Stimulated activated memory B cell treated with anti-CD40 and anti-IgM and Interleukin-4, amounts not matched to agents 10 μg/mL and 1 μg/mL and 100 μg/mL, for 72 hours (primary cell): Measurements from ENCODE around the gene FMN1.

ENCODE experiments used
- ATAC-seq: fragments of 150-1000 bp; cut with Tn5 transposase; 2 replicates; pipeline ENCODE4 v1.10.0; 2021
- H3K27ac Mint-ChIP-seq: one replicate; pipeline ENCODE4 v1.8.0; 2022; ENCODE audit warnings: mild to moderate bottlenecking, mixed read lengths
- H3K27me3 Mint-ChIP-seq: one replicate; pipeline ENCODE4 v1.8.0; 2022; ENCODE audit warnings: mixed read lengths
- H3K36me3 Mint-ChIP-seq: one replicate; pipeline ENCODE4 v1.8.0; 2022; ENCODE audit warnings: mixed read lengths
- H3K4me1 Mint-ChIP-seq: one replicate; pipeline ENCODE4 v1.8.0; 2022; ENCODE audit warnings: mixed read lengths
- H3K4me3 Mint-ChIP-seq: one replicate; pipeline ENCODE4 v1.8.0; 2022; ENCODE audit warnings: mild to moderate bottlenecking, moderate library complexity, mixed read lengths
- H3K9me3 Mint-ChIP-seq: one replicate; pipeline ENCODE4 v1.8.0; 2022; ENCODE audit warnings: mixed read lengths

Gene FMN1

GRCh38 chr15:32844118-32844711 is 350.3 kb downstream of the FMN1 start:
- H3K36me3 Mint-ChIP-seq: no peaks in the 10 kb centered on the region
- no peak for ATAC-seq
- H3K4me3 Mint-ChIP-seq: no peak overlapping the region
- no peak overlapping the region for H3K27ac Mint-ChIP-seq
- H3K27me3 Mint-ChIP-seq: peaks cover 8% of the 10 kb centered on the region
- peaks cover 8% of the 10 kb centered on the region for H3K4me1 Mint-ChIP-seq
- no peaks in the 10 kb centered on the region for H3K9me3 Mint-ChIP-seq

- H3K27ac Mint-ChIP-seq: no peak overlapping the region
- H3K36me3 Mint-ChIP-seq: no peaks in the 10 kb centered on the region
- peaks cover 8% of the 10 kb centered on the region for H3K27me3 Mint-ChIP-seq
- ATAC-seq: no peak
- peaks cover 8% of the 10 kb centered on the region for H3K4me1 Mint-ChIP-seq
- H3K4me3 Mint-ChIP-seq: no peak overlapping the region
- no peaks in the 10 kb centered on the region for H3K9me3 Mint-ChIP-seq
Observed at GRCh38 chr15:32843219-32843815, 351.2 kb downstream of the FMN1 start.

- peaks cover 8% of the 10 kb centered on the region for H3K4me1 Mint-ChIP-seq
- ATAC-seq: no peak
- H3K27me3 Mint-ChIP-seq: peaks cover 8% of the 10 kb centered on the region
- H3K9me3 Mint-ChIP-seq: no peaks in the 10 kb centered on the region
- H3K36me3 Mint-ChIP-seq: no peaks in the 10 kb centered on the region
- no peak overlapping the region for H3K27ac Mint-ChIP-seq
- no peak overlapping the region for H3K4me3 Mint-ChIP-seq
Observed at GRCh38 chr15:32842081-32842480, 352.4 kb downstream of the FMN1 start.

- Mint-ChIP-seq H3K9me3 (no peaks in the 10 kb centered on the region), H3K27me3 (peaks cover 8% of the 10 kb centered on the region), H3K27ac (no peak overlapping the region), H3K4me3 (no peak overlapping the region), H3K4me1 (peaks cover 8% of the 10 kb centered on the region), H3K36me3 (no peaks in the 10 kb centered on the region)
- ATAC-seq: peak; percentile 8
Observed at GRCh38 chr15:32840507-32841245, 353.8 kb downstream of the FMN1 start.

- peaks cover 8% of the 10 kb centered on the region for H3K27me3 Mint-ChIP-seq
- no peak overlapping the region for H3K4me3 Mint-ChIP-seq
- ATAC-seq: no peak
- H3K4me1 Mint-ChIP-seq: peaks cover 20% of the 10 kb centered on the region
- no peaks in the 10 kb centered on the region for H3K36me3 Mint-ChIP-seq
- no peaks in the 10 kb centered on the region for H3K9me3 Mint-ChIP-seq
- no peak overlapping the region for H3K27ac Mint-ChIP-seq
Observed at GRCh38 chr15:32838820-32839219, 355.7 kb downstream of the FMN1 start.

GRCh38 chr15:32838338-32838737 is 356.2 kb downstream of the FMN1 start:
- no peak overlapping the region for H3K4me3 Mint-ChIP-seq
- no peak for ATAC-seq
- peaks cover 20% of the 10 kb centered on the region for H3K4me1 Mint-ChIP-seq
- H3K36me3 Mint-ChIP-seq: no peaks in the 10 kb centered on the region
- no peak overlapping the region for H3K27ac Mint-ChIP-seq
- no peaks in the 10 kb centered on the region for H3K9me3 Mint-ChIP-seq
- peaks cover 8% of the 10 kb centered on the region for H3K27me3 Mint-ChIP-seq

GRCh38 chr15:32837935-32838334 is 356.6 kb downstream of the FMN1 start:
- Mint-ChIP-seq H3K4me1 (peaks cover 20% of the 10 kb centered on the region), H3K9me3 (peaks cover 2% of the 10 kb centered on the region), H3K4me3 (no peak overlapping the region), H3K36me3 (no peaks in the 10 kb centered on the region), H3K27me3 (peaks cover 8% of the 10 kb centered on the region), H3K27ac (no peak overlapping the region)
- no peak for ATAC-seq

GRCh38 chr15:32834156-32834555 is 360.4 kb downstream of the FMN1 start:
- H3K27me3 Mint-ChIP-seq: peaks cover 13% of the 10 kb centered on the region
- H3K27ac Mint-ChIP-seq: peak overlapping the region; percentile 42
- peaks cover 3% of the 10 kb centered on the region for H3K9me3 Mint-ChIP-seq
- ATAC-seq: peak; percentile 98
- H3K4me3 Mint-ChIP-seq: peak overlapping the region; percentile 4
- peaks cover 23% of the 10 kb centered on the region for H3K4me1 Mint-ChIP-seq
- no peaks in the 10 kb centered on the region for H3K36me3 Mint-ChIP-seq

- peaks cover 3% of the 10 kb centered on the region for H3K9me3 Mint-ChIP-seq
- peak; percentile 54 for ATAC-seq
- H3K4me1 Mint-ChIP-seq: peaks cover 23% of the 10 kb centered on the region
- peak overlapping the region; percentile 42 for H3K27ac Mint-ChIP-seq
- H3K36me3 Mint-ChIP-seq: no peaks in the 10 kb centered on the region
- H3K4me3 Mint-ChIP-seq: no peak overlapping the region
- H3K27me3 Mint-ChIP-seq: peaks cover 13% of the 10 kb centered on the region
Observed at GRCh38 chr15:32833379-32833821, 361.1 kb downstream of the FMN1 start.

GRCh38 chr15:32831485-32831884 is 363.0 kb downstream of the FMN1 start:
- Mint-ChIP-seq H3K4me3 (no peak overlapping the region), H3K4me1 (peaks cover 23% of the 10 kb centered on the region), H3K27me3 (peaks cover 25% of the 10 kb centered on the region), H3K36me3 (no peaks in the 10 kb centered on the region), H3K27ac (no peak overlapping the region), H3K9me3 (peaks cover 3% of the 10 kb centered on the region)
- ATAC-seq: no peak

- H3K9me3 Mint-ChIP-seq: peaks cover 3% of the 10 kb centered on the region
- no peak overlapping the region for H3K4me3 Mint-ChIP-seq
- H3K4me1 Mint-ChIP-seq: peaks cover 27% of the 10 kb centered on the region
- H3K27ac Mint-ChIP-seq: no peak overlapping the region
- H3K36me3 Mint-ChIP-seq: no peaks in the 10 kb centered on the region
- peaks cover 37% of the 10 kb centered on the region for H3K27me3 Mint-ChIP-seq
- ATAC-seq: no peak
Observed at GRCh38 chr15:32830241-32830640, 364.3 kb downstream of the FMN1 start.

GRCh38 chr15:32829436-32829835 is 365.1 kb downstream of the FMN1 start:
- no peak for ATAC-seq
- peaks cover 22% of the 10 kb centered on the region for H3K4me1 Mint-ChIP-seq
- peaks cover 45% of the 10 kb centered on the region for H3K27me3 Mint-ChIP-seq
- H3K9me3 Mint-ChIP-seq: peaks cover 3% of the 10 kb centered on the region
- no peak overlapping the region for H3K27ac Mint-ChIP-seq
- no peaks in the 10 kb centered on the region for H3K36me3 Mint-ChIP-seq
- no peak overlapping the region for H3K4me3 Mint-ChIP-seq

GRCh38 chr15:32828507-32829186 is 365.9 kb downstream of the FMN1 start:
- ATAC-seq: no peak
- Mint-ChIP-seq H3K27me3 (peaks cover 49% of the 10 kb centered on the region), H3K36me3 (no peaks in the 10 kb centered on the region), H3K27ac (no peak overlapping the region), H3K9me3 (peaks cover 3% of the 10 kb centered on the region), H3K4me1 (peaks cover 14% of the 10 kb centered on the region), H3K4me3 (no peak overlapping the region)

GRCh38 chr15:32826685-32827084 is 367.8 kb downstream of the FMN1 start:
- Mint-ChIP-seq H3K27ac (no peak overlapping the region), H3K36me3 (no peaks in the 10 kb centered on the region), H3K9me3 (no peaks in the 10 kb centered on the region), H3K4me3 (no peak overlapping the region), H3K4me1 (peaks cover 4% of the 10 kb centered on the region), H3K27me3 (peaks cover 55% of the 10 kb centered on the region)
- no peak for ATAC-seq

GRCh38 chr15:32825219-32825618 is 369.3 kb downstream of the FMN1 start:
- ATAC-seq: no peak
- H3K4me3 Mint-ChIP-seq: no peak overlapping the region
- peaks cover 47% of the 10 kb centered on the region for H3K27me3 Mint-ChIP-seq
- no peak overlapping the region for H3K27ac Mint-ChIP-seq
- no peaks in the 10 kb centered on the region for H3K9me3 Mint-ChIP-seq
- no peaks in the 10 kb centered on the region for H3K36me3 Mint-ChIP-seq
- H3K4me1 Mint-ChIP-seq: peaks cover 6% of the 10 kb centered on the region
